NCI-H226 (cell line): ENCODE measurements around the gene MRGPRX2.

Experiments
- DNase-seq: peaks from one replicate; pipeline ENCODE4 v3.0.0-alpha.2; 2015

The MRGPRX2 gene

DNA sequence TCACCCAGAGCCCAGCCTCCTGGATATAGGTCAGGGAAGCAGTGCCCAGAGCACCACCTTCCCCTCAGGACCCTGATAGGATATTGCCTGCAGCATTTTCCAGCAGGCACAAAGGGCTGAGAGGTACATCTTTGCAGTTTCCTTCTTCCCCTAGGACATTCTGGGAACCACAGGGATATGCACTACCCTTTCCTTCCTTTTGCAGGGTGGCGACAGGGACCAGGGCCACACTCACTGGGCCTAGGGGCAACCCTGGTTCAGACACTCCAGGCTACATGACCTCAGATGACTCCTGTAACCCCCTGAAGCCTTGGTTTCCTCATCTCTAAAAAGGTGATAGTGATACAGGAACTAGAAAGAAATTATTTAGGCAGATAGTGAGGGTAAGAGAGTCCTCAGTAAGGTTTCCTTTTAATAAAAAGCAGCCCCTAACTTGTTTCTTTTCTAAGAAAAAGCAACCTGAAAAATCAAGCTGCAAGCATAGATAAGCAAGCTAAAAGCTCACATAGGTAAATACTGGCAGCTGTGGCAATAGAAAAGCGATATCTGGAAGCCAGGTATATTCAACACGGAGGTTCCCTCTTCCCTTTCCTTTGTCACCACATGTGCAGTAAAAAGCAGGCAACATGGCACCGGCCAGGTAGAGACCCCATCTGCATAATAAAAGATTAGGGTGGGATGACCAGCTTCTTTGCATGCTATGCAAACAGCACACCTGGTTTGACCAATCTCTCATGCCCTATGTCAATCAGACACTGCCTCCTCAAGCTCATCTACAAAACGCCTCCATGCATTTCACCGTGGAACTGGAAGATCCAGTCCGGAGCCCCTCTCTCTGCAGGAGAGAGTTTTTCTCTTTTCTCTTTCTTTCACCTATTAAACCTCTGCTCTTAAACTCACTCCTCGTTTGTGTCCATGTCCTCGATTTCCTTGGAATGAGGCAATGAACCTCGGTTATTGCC, 13.2 kb upstream of the MRGPRX2 start:
- no peak for DNase-seq

GRCh38 chr11:19072464-19072863, 11.9 kb upstream of the MRGPRX2 start:
- no peak for DNase-seq

GRCh38 chr11:19071255-19071654, 10.7 kb upstream of the MRGPRX2 start:
- peak; percentile 74 for DNase-seq

GRCh38 chr11:19059833-19060232, 684 bp downstream of the MRGPRX2 start:
- no peak for DNase-seq

DNA sequence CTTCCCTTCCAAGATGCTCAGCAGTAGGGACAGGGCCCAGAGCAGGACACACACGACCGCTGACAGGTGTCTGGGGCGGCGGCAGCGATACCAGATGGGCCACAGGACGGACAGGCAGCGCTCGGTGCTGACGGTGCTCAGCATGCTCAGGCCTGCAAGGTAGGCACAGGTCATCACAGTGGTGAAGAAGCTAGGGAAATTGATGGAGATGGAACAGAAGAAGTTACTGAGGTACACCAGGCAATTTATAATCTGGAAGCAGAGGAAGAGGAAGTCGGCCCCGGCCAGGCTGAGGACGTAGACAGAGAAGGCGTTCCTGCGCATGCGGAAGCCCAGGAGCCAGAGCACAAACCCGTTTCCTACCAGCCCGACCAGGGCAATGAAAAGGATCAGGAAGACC, 4.6 kb downstream of the MRGPRX2 start:
- DNase-seq = no peak

DNA sequence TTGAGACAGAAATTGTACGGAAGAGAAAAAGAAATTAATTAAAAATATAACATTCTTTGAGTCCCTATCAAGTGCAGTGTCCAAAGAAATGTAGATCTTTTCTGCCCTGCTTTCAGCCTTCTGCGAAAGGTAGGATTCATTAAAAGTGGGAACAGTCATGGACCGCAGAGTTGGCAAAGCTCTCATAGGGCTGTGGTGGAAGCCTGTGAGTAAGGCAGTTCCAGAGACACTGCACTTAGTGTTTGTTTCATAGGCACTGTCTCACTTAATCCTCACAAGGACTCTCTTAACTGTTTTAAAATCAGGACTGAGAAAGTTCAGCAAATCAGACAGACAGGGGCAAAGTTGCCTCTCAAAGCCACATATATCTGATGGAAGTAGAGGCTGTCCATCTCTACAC, 5.5 kb downstream of the MRGPRX2 start:
- no peak for DNase-seq

DNA sequence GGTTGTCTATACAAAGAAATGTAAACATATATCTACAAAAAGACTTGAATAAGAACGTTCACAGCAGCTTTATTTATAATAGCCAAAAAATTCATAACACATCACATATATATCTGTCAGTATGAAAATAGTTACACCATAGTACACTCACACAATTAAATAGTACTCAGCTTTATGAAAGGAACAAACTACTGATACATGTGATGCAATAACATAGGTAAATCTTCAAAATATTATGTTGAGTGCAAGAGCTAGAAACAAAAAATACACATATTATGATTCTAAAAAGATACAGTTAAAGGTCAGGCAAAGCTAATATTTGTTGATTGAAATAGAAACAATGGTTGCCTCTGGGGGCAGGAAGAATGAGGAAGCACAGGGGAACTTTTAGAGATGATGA, 6.6 kb downstream of the MRGPRX2 start:
- DNase-seq = no peak

DNA sequence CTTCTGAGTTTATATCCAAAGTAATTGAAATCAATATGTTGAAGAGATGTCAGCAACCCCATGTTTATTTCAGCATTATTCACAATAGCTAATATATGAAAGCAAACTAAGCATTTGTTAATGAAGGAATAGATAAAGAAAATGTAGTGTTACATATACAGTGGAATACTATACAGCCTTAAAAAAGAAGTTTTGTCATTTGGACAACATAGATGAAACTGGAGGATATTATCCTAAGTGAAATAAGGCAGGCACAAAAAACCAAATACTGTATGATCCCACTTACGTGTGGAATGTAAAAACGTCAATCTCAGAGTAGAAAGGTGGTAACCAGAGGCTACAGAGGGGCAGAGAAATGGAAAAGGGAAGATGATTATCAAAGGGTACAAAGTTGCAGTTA, 10.2 kb downstream of the MRGPRX2 start:
- DNase-seq = no peak

DNA sequence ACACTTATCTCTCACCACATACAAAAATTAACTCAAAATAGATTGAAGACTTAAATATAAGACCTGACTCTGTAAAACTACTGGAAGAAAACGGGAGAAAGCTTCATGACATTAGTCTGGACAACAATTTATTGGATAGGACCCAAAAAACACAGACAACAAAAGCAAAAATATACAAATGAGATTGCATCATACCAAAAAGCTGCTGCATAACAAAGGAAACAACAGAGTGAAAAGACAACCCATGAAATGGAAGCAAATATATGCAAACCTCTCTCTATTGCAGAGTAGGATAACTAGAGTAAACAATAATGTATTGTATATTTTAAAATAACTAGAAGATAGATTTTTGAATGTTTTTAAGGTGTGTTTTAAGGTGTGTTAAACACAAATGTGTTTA, 11.2 kb downstream of the MRGPRX2 start:
- DNase-seq = no peak

DNA sequence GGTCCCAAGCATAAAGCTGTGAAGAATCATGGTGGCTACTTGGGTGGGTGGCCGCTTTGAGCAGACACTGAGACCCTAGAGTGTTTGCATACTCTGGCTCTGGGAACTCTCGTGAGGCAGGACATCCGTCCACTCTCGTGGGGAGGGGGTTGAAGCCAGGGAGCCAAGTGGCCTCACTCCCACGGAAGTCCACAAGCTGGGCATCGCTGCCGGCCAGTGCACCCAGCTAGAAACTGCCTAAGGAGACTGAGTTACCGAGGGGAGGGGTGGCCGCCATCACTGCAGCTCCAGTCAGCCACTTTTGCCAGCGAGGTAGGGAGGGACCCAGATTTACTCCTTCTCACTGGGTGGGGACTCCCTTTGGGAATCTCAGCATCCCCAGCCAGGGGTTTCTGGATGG, 20.5 kb downstream of the MRGPRX2 start:
- DNase-seq = no peak

DNA sequence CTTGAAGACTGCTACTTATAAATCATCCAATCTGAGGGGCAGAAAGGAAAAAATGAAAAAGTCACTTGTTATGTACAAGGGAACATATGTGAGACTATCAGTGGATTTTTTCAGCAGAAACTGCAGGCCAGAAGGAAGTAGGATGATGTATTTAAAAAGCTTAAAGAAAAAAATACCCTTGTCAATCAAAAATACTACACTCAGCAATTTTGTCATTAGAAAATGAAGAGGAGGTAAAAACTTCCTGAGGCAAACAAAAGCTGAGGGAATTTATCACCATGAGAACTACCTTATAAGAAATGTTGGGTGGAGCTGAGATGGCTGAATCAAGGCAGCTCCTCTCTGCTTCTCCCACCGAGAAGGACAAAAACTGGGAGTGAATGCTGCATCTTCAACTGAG, 21.1 kb downstream of the MRGPRX2 start:
- no peak for DNase-seq

- DNase-seq = no peak
Measured at GRCh38 chr11:19032990-19033389, 27.5 kb downstream of the MRGPRX2 start.

- peak; percentile 68 for DNase-seq
Measured at GRCh38 chr11:19027829-19028595, 32.5 kb downstream of the MRGPRX2 start.

DNA sequence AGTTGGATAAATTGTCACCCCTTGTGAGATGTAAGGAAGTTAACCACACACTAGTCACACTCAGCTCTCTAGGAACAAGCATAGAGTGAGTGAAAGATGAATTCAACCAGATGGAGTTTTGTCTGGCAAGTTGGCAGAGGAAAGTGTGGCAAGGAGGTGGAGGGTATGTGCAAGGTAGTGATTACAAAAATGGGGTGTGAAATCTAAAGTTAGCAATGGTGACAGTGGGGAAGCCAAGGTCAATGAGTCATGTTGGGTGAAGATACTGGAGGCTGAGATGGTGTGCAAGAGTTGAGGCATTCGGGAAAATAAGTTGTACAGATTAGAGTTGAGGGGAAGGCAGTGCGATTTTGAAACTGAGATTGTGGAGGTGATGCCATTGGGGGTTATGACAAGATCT, 33.7 kb downstream of the MRGPRX2 start:
- no peak for DNase-seq

- no peak for DNase-seq
Measured at GRCh38 chr11:19025481-19026406, 34.8 kb downstream of the MRGPRX2 start.

- no peak for DNase-seq
Measured at GRCh38 chr11:19020831-19021230, 39.7 kb downstream of the MRGPRX2 start.

- DNase-seq = no peak
Measured at GRCh38 chr11:19018901-19019300, 41.6 kb downstream of the MRGPRX2 start.

- no peak for DNase-seq
Measured at GRCh38 chr11:19013181-19013857, 47.2 kb downstream of the MRGPRX2 start.

DNA sequence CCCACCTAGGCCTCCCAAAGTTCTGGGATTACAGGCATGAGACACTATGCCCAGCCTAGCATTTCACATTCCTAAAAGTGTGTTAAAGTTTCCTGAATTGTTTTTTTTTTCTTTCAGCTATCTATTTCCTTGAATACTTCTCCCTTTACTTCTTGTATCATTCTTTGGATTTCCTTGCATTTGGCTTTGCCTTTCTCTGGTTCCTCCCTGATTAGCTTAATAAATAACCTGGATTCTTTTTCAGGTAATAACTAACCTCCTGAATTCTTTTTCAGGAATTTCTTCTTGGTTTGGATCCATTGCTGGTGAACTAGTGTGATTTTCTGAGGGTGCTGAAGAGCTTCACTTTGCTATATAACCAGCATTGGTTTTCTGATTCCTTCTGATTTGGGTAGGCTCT, 47.9 kb downstream of the MRGPRX2 start:
- DNase-seq = no peak
